Astrocyte of the cerebellum (primary cell): Measurements from ENCODE around the gene FREM1.

Source experiments
- DNase-seq: peaks from one replicate; pipeline ENCODE4 v3.0.0-alpha.2; 2011; ENCODE audit warnings: low read depth
- H3K4me3 ChIP-seq: 2 replicates; pipeline ENCODE4 v1.5.1; 2011; ENCODE audit warnings: mild to moderate bottlenecking, low read depth, low read length, moderate library complexity
- CTCF ChIP-seq: IDR thresholded peaks from 2 replicates; pipeline ENCODE4 v1.5.1; 2012; ENCODE audit warnings: low read length, low read depth, moderate library complexity, mild to moderate bottlenecking; ENCODE audit errors: missing control alignments
- in situ Hi-C: cut with HindIII; loops from 2 replicates; pipeline ENCODE4 v1.10.0; 2017; ENCODE audit warnings: low sequenced_read_pairs

FREM1 gene

GRCh38 chr9:14939378-14939777, 29.1 kb upstream of the FREM1 start:
- no peak for TF ChIP-seq CTCF
- in situ Hi-C loops: no loop called here
- DNase-seq: no peak
- no peak overlapping the region for H3K4me3 ChIP-seq

GRCh38 chr9:14937216-14937615, 27.0 kb upstream of the FREM1 start:
- in situ Hi-C loops: no loop called here
- no peak for DNase-seq
- TF ChIP-seq CTCF: no peak
- no peak overlapping the region for H3K4me3 ChIP-seq

- in situ Hi-C loops: no loop called here
- H3K4me3 ChIP-seq: no peak overlapping the region
- TF ChIP-seq CTCF: no peak
- DNase-seq: no peak
Observed at GRCh38 chr9:14936491-14936890, 26.3 kb upstream of the FREM1 start.

GRCh38 chr9:14935964-14936363, 25.7 kb upstream of the FREM1 start:
- in situ Hi-C loops: no loop called here
- no peak for DNase-seq
- H3K4me3 ChIP-seq: no peak overlapping the region
- TF ChIP-seq CTCF: no peak

GRCh38 chr9:14935106-14935751, 25.0 kb upstream of the FREM1 start:
- DNase-seq: peak; percentile 26
- in situ Hi-C loops: no loop called here
- no peak for TF ChIP-seq CTCF
- H3K4me3 ChIP-seq: no peak overlapping the region

GRCh38 chr9:14932641-14933040, 22.4 kb upstream of the FREM1 start:
- H3K4me3 ChIP-seq: no peak overlapping the region
- in situ Hi-C loops: no loop called here
- no peak for DNase-seq
- no peak for TF ChIP-seq CTCF

GRCh38 chr9:14932231-14932630, 22.0 kb upstream of the FREM1 start:
- DNase-seq: no peak
- in situ Hi-C loops: no loop called here
- H3K4me3 ChIP-seq: no peak overlapping the region
- TF ChIP-seq CTCF: no peak
